BLaER1 treated with 17β-estradiol and CSF1 and Interleukin-3, amounts not matched to agents 10 nM and 100 nM (cell line): Measurements from ENCODE around the gene SLC41A3.

ENCODE experiments used
- H3K27ac ChIP-seq, 11 experiments: shearing (Covaris generic); formaldehyde crosslinking; 2 replicates each; pipeline ENCODE4 v1.8.1; 2022
- H3K27me3 ChIP-seq, 11 experiments: shearing (Covaris generic); formaldehyde crosslinking; 2 replicates each; pipeline ENCODE4 v1.8.1; 2022
- H3K36me3 ChIP-seq, 11 experiments: shearing (Covaris generic); formaldehyde crosslinking; 2 replicates each; pipeline ENCODE4 v1.8.1; 2022
- H3K4me1 ChIP-seq, 10 experiments: shearing (Covaris generic); formaldehyde crosslinking; 2 replicates each; pipeline ENCODE4 v1.8.1; 2022
- H3K4me2 ChIP-seq, 11 experiments: shearing (Covaris generic); formaldehyde crosslinking; 2 replicates each; pipeline ENCODE4 v1.8.1; 2022
- H3K4me3 ChIP-seq, 10 experiments: shearing (Covaris generic); formaldehyde crosslinking; 2 replicates each; pipeline ENCODE4 v1.8.1; 2022
- H3K9ac ChIP-seq, 11 experiments: shearing (Covaris generic); formaldehyde crosslinking; 2 replicates each; pipeline ENCODE4 v1.8.1; 2022
- H3K9me3 ChIP-seq, 11 experiments: shearing (Covaris generic); formaldehyde crosslinking; replicated peaks in 1 of 11; 2 replicates each; pipeline ENCODE4 v1.8.1; 2022
- H4K20me1 ChIP-seq, 11 experiments: shearing (Covaris generic); formaldehyde crosslinking; 2 replicates each; pipeline ENCODE4 v1.8.1; 2022
- Cebpa-rat ChIP-seq, 11 experiments: shearing (Covaris generic); IDR thresholded peaks; 2 replicates each; pipeline ENCODE4 v1.8.1; 2022

SLC41A3 gene

DNA sequence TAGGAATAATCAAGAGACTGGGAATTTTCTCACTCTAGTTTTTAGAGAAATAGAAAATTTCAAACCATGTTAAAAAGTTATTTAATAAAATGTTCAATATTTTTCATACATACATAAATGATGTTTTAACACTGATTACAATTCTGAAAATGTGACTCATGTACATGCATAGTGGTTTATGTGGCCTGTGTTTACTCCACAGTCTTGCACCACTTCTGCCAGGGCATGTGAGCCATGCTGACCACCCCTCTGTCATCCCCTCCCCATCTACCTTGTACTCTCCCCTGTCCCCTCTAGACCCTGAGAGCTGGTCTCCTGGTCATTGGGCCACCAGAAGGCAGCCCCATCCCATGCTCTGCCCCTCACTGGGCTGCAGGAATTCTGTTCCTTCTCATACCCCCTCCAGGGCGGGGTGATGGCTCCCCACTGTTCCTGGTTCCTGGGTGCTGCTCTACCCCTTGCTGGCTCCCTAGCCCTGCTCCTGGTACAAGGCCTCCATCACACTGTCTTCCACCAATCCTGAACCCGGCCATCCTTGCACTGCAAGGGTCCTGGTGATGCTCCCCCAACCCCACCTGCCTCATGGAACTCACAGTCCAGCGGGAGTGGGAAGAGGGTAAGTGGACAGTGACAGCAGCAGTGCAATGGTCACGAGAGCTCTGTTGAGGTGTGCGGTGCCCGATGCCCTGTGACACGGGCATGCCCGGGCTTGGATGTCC, 24.2 kb upstream of the SLC41A3 start:
- Histone ChIP-seq H3K27me3 (no peaks in the 10 kb centered on the region), H3K9me3 (no peaks in the 10 kb centered on the region), H3K4me2 (no peak overlapping the region), H4K20me1 (no peaks in the 10 kb centered on the region), H3K36me3 (no peaks in the 10 kb centered on the region), H3K9ac (no peak overlapping the region), H3K4me1 (no peaks in the 10 kb centered on the region), H3K27ac (no peak overlapping the region), H3K4me3 (no peak overlapping the region)
- no peak for TF ChIP-seq Cebpa-rat (IDR thresholded peaks at IDR 0.05)

DNA sequence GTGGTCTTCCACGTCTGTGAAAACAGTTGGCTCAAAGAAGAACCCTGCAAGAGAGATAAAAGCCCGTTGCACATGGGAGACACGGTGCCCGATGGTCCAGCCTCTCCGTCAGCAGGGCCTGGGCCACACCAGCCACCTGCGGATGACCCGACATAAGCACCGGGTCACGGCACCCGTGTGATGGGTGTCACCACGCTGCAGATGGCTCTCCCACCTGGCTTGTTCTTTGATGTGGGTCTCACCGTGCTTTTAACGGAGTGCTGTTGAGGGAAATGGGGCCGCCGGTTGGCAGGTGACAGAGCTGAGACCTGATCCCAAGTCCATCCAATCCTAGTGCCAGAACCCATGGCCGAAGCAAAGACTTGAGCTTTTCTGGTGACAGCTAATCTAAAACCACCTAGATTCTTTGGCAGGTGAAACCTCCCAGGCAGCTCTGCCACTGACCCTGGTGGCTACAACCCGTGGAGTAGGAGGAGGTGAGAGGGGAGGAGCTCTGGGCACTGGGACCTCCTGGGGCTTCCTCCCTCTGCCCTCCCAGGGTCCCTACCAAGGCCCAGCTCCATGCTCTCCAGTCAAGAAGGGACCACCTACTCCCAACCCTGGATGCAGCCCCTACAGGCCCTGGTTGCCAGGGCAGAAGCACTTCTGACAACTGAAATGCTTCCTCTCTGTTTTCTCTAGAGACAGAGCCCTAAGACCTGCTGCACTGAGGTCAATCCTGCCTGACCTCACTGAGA, 23.4 kb upstream of the SLC41A3 start:
- Histone ChIP-seq H4K20me1 (no peaks in the 10 kb centered on the region), H3K36me3 (no peaks in the 10 kb centered on the region), H3K27ac (no peak overlapping the region), H3K9ac (no peak overlapping the region), H3K9me3 (no peaks in the 10 kb centered on the region), H3K4me1 (no peaks in the 10 kb centered on the region), H3K27me3 (no peaks in the 10 kb centered on the region), H3K4me2 (no peak overlapping the region), H3K4me3 (no peak overlapping the region)
- no peak for TF ChIP-seq Cebpa-rat (IDR thresholded peaks at IDR 0.05)

DNA sequence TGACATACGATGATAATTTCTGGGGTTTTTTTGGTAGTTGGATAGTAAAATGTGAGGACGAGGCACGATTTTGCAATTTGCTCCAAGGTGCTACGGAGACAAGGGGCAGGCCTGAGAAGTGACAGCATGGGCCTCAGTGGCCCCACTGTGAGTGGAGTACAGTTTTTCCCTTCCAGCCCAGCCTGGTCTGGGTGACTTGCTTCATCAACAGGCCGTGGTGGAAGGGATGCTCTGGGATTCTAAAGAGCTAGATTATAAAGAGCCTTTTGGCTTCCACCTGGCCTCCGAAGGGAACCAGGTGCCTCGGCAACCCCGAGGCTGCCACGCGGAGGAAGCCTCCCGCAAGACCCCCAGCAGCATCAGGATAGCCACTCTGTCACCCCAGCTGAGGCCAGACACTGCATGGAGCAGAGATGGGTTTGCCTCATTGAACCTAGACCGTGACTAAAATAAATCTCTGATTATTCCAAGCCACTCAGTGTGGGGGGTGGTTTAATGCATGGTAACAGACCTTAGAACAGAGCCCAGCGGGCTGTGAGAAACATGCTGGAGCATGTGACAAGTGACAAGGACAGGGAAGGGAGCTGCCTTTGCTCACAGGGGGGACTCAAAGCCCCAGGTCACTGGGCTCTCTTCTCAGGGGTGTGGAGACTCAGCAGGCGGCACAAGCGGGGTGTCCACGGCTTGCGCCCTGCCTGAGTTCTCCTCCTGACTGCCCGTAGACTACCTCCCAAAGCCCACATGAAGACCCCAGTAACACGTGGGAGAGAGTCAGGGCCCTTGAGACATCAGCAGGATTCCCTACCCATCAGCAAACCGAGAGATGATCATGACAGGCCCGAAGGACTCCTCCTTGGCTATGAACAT, 22.6 kb upstream of the SLC41A3 start:
- Histone ChIP-seq H3K4me2 (no peak overlapping the region), H3K27ac (no peak overlapping the region), H3K4me1 (no peaks in the 10 kb centered on the region), H3K9ac (no peak overlapping the region), H3K36me3 (no peaks in the 10 kb centered on the region), H3K4me3 (no peak overlapping the region), H4K20me1 (no peaks in the 10 kb centered on the region), H3K9me3 (no peaks in the 10 kb centered on the region), H3K27me3 (no peaks in the 10 kb centered on the region)
- TF ChIP-seq Cebpa-rat (IDR thresholded peaks at IDR 0.05) = no peak

DNA sequence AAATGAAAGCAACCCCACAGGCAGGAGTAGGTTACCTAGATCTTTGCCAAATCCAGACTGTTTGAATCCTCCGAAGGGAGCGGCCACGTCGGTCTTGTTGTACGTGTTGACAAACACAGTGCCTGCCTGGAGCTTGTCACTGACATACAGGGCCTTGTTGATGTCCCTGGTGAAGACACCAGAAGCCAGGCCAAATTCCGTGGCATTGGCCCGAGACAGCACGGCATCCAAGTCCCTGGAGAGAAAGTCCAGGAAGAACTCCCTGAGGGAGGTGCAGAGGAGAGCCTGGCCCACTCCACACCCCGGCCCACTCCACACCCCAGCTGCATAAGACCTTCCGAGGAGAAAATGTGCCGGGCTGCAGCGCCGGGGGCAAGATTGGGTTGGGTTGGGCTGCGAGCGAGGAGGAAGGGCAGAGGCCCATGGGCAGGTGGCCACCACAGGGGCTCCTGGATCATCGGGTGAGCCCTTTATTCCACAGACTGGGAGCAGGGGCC, 21.8 kb upstream of the SLC41A3 start:
- no peak overlapping the region for H3K9ac ChIP-seq
- H3K27me3 ChIP-seq = no peaks in the 10 kb centered on the region
- no peak for TF ChIP-seq Cebpa-rat (IDR thresholded peaks at IDR 0.05)
- H3K9me3 ChIP-seq = no peaks in the 10 kb centered on the region
- no peaks in the 10 kb centered on the region for H3K4me1 ChIP-seq
- H3K4me2 ChIP-seq = no peak overlapping the region
- H4K20me1 ChIP-seq = no peaks in the 10 kb centered on the region
- H3K36me3 ChIP-seq = no peaks in the 10 kb centered on the region
- no peak overlapping the region for H3K27ac ChIP-seq
- H3K4me3 ChIP-seq = no peak overlapping the region

DNA sequence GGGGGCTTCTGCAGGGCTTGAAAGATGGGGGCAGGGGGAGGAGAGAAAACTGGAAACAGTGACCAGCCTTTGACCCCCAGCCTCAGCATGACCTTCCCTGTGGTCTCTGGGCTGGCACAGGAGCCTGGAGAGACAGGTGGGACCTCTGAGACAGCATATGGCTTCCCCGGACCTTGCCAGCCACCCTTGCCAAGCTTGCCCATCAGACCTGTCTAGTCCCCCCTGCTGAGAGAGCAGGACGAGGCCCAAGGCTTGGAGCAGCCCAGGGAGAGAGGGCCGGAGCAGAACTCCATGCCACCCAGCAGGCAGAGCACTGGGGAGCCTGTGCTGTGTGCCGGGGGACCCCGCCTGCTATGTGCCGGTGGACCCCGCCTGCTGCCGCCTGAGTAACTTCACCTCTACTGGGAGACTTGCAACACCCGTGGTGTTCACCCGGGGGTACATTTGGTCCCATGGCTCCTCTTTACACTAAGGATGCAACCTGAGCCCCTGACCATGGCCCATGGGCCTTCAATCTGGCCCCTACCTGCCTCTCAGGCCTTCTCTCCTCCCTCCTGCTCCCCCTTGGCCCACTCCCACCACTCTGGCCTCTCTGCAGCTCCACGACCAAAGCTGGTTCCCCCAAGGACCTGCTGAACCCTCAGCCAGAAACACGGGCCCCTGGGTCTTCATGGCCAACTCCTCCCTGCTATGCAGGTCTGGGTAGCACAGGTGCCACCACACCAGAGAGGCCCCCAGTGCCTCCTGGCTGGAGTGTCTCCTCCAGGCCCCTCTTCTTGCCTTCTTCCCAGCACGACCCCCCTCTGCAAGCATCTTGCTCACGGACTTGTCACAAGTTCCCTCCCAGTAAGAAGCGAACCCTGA, 21.1 kb upstream of the SLC41A3 start:
- no peaks in the 10 kb centered on the region for H4K20me1 ChIP-seq
- H3K9me3 ChIP-seq = no peaks in the 10 kb centered on the region
- no peak overlapping the region for H3K4me2 ChIP-seq
- H3K27ac ChIP-seq = no peak overlapping the region
- TF ChIP-seq Cebpa-rat (IDR thresholded peaks at IDR 0.05) = no peak
- no peaks in the 10 kb centered on the region for H3K36me3 ChIP-seq
- no peaks in the 10 kb centered on the region for H3K4me1 ChIP-seq
- no peak overlapping the region for H3K9ac ChIP-seq
- no peak overlapping the region for H3K4me3 ChIP-seq
- H3K27me3 ChIP-seq = no peaks in the 10 kb centered on the region

DNA sequence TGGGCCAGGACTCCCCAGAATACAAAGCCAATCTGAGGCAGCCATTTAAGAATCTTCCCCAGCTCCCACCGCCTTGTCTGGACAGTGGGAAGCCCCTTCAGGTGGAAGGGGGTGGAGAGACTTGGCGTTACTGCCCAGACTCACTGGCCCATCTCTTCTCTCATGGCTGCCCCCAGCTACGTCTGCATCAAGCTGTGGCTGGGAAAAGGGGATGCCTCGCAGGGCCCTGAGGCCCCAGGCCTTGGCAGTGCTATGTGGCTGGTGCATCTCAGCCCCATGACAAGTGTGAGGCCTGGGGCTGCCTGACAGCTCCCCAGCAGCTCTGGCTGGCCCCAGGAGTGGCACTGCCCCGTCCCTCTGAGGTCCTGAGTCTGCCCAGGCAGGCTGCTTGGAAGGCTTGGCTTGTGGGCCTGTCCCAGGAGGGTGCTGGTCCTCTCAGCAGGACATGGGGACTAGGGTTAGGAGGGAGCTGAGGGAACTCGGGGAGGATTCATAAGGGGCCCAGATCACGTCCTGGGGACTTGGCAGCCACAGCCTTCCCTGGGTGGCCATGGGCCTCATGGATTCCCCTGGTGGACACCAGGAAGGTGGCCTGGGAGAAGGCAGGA, 20.2 kb upstream of the SLC41A3 start:
- Histone ChIP-seq H3K36me3 (no peaks in the 10 kb centered on the region), H3K9ac (no peak overlapping the region), H4K20me1 (no peaks in the 10 kb centered on the region), H3K27ac (no peak overlapping the region), H3K4me2 (no peak overlapping the region), H3K4me1 (no peaks in the 10 kb centered on the region), H3K4me3 (no peak overlapping the region), H3K27me3 (no peaks in the 10 kb centered on the region), H3K9me3 (peaks cover 0 to 2% (median 0%) of the 10 kb centered on the region in 11 experiments; a peak in 1 of 22 replicates)
- no peak for TF ChIP-seq Cebpa-rat (IDR thresholded peaks at IDR 0.05)

DNA sequence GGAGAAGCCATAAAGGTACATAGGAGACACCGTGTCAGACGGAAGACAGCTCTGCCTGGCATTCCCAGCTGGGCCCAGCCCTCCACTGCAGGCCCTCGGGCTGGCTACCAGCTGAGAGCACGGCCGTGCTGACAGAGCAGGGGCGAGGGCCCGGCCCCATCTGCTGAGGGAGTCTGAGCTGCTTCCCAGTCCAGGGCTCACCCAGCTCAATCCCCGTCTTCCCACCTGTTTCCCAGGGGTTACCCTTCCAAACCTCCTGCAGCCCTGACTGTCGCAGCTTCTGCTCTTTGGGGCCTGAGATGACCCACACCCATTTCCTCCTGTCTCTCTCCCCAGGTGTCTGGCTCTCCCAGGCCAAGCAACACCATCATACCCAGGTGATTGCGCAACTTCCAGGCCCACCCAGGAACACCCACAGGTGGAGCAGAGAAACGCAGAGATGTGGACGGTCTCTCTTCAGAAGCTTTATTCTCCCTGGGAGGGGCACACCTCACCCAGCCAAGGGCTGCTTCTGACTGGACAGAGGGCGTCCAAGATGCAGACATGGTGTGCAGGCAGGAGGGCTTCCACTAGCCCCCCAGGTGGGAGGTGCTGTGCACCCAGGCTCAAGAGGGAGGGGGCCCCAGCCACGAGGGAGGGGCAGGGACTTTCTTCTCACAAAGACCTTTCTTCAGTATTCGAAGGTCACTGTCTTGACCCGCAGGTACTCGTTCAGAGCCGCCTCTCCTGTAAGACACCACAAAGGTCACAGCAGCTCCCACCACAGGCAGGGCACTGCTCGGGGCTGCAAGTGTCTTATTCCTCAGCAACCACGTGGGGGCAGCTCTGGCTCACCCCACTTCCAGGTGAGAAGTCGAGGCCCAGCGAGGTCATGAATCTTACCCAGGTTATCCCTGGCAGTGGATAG, 19.4 kb upstream of the SLC41A3 start:
- no peaks in the 10 kb centered on the region for H4K20me1 ChIP-seq
- peak; percentile 38 to 96 (median 83); a peak in 20 of 22 replicates for TF ChIP-seq Cebpa-rat (IDR thresholded peaks at IDR 0.05)
- no peak overlapping the region for H3K27ac ChIP-seq
- peaks cover 3 to 10% (median 6%) of the 10 kb centered on the region in 11 experiments; a peak in 20 of 22 replicates for H3K9me3 ChIP-seq
- H3K4me3 ChIP-seq = no peak overlapping the region
- H3K4me2 ChIP-seq = no peak overlapping the region
- H3K4me1 ChIP-seq = no peaks in the 10 kb centered on the region
- no peaks in the 10 kb centered on the region for H3K36me3 ChIP-seq
- no peaks in the 10 kb centered on the region for H3K27me3 ChIP-seq
- H3K9ac ChIP-seq = no peak overlapping the region
